Astrocyte of the cerebellum (primary cell): ENCODE results near the gene TOMM40.

Experiments
- DNase-seq: peaks from one replicate; pipeline ENCODE4 v3.0.0-alpha.2; 2011; ENCODE audit warnings: low read depth
- H3K4me3 ChIP-seq: 2 replicates; pipeline ENCODE4 v1.5.1; 2011; ENCODE audit warnings: mild to moderate bottlenecking, low read depth, low read length, moderate library complexity
- CTCF ChIP-seq: IDR thresholded peaks from 2 replicates; pipeline ENCODE4 v1.5.1; 2012; ENCODE audit warnings: low read length, low read depth, moderate library complexity, mild to moderate bottlenecking; ENCODE audit errors: missing control alignments
- in situ Hi-C: cut with HindIII; loops from 2 replicates; pipeline ENCODE4 v1.10.0; 2017; ENCODE audit warnings: low sequenced_read_pairs

The TOMM40 gene

DNA sequence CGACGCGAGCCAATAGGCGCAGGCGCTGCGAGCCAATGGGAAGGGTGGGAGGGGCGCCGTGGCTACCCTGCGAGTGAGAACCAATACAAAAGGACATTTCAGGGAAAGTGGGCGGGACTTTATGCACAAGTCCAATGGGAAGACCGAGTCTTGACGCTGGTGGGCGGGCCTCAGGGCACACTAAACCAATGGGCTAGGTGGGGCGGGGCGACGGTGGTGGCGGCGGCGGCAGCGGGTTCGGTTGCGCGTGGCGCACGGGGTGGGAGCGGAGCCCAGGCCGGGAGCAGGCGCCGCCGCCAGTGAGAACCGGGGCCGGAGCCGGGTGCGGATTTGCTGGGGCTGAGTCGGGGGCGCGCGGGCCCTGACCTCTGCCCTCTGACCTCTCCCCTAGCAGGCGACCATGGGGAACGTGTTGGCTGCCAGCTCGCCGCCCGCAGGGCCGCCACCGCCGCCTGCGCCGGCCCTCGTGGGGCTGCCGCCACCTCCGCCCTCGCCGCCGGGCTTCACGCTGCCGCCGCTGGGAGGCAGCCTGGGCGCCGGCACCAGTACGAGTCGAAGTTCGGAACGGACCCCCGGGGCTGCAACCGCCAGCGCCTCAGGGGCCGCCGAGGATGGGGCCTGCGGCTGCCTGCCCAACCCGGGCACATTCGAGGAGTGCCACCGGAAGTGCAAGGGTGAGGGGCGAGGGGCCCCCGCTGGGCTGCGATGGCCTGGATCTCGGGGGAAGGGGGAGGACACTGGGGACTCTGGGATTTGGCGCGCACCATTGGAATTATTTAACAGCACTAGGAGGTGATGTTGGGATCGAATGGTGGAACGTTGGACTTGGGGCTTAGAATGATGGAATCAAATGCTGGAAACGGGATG, at the start of gene TOMM40:
TSS of gene TOMM40 (plus strand) at position 239 of the 867 bp plus-strand sequence. CDS start at position 401, 162 bp downstream.
- in situ Hi-C loops, result no loop called here
- TF ChIP-seq CTCF, result peak; percentile 9
- peak within 1 kb of the TSS; percentile 78 for H3K4me3 ChIP-seq
- no peak for DNase-seq

DNA sequence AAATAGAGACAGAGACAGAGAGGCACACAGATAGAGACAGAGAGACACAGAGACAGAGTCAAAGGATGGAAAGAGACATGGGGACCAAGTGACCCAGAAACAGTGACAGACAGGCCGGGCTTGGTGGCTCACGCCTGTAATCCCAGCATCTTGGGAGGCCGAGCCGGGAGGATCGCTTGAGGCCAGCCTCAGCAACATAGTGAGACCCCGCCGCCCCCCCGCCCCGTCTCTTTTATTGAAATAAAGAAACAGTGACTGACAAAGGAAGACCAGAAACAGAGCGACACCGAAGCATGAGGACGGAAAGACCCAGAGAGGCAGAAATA, 45.8 kb upstream of the TOMM40 start:
- in situ Hi-C loops, result loop anchor here (25.0 kb wide), 1 partner anchor 133 kb away; no protein-coding TSS in a partner anchor
- no peak for TF ChIP-seq CTCF
- DNase-seq, result no peak
- H3K4me3 ChIP-seq, result peak overlapping the region; percentile 97

- in situ Hi-C loops, result loop anchor here (25.0 kb wide), 1 partner anchor 134 kb away; no protein-coding TSS in a partner anchor
- peak; percentile 97 for DNase-seq
- peak within 1 kb of the TSS; percentile 97 for H3K4me3 ChIP-seq
- TF ChIP-seq CTCF, result peak; percentile 79
Observed at GRCh38 chr19:44845612-44846454, 45.2 kb upstream of the TOMM40 start, which contains the start of gene NECTIN2. Gene NECTIN2 (plus strand): TSS chr19:44846297. CDS start chr19:44846526, 229 bp downstream.

DNA sequence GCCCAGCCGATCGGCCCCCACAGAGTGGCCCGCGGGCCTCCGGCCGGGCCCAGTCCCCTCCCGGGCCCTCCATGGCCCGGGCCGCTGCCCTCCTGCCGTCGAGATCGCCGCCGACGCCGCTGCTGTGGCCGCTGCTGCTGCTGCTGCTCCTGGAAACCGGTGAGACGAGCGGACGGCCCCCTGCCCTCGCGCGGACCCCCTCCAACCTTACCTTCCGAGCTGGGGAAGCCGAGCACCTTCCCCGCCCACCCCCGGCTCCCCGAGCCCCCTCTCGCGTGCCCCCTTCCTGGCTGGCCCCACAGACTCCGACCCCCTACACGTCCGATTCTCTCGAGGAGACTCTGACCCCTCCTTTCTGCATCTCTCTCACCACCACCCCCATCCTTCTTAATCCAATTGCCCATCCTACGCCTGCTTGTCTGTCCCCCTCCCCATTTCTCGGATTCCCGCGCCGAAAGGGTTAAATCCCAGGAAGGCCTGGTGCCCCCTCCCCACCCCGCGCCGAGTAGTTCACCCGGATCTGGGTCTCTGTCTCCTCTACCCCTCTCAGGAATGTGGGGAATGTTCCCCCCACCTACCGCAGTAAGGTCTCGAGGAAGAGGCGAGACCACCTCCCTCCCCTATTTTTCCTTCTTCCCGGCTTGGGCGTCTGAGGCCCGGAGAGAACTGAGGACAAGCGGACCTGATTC, 44.5 kb upstream of the TOMM40 start:
- H3K4me3 ChIP-seq, result peak overlapping the region; percentile 97
- TF ChIP-seq CTCF, result no peak
- in situ Hi-C loops, result loop anchor here (25.0 kb wide), 1 partner anchor 134 kb away; no protein-coding TSS in a partner anchor
- no peak for DNase-seq

GRCh38 chr19:44847144-44848035, 43.7 kb upstream of the TOMM40 start:
- H3K4me3 ChIP-seq, result peak overlapping the region; percentile 97
- DNase-seq, result no peak
- TF ChIP-seq CTCF, result no peak
- in situ Hi-C loops, result loop anchor here (25.0 kb wide), 1 partner anchor 135 kb away; no protein-coding TSS in a partner anchor
